Activated T-cell treated with anti-CD3 and anti-CD28 coated beads for 1 hour (primary cell): ENCODE data around the gene RADIL.

ENCODE experiments used
- DNase-seq: peaks from one replicate; pipeline ENCODE4 v3.0.0-alpha.2; 2020; ENCODE audit warnings: low read depth

The RADIL gene

DNA sequence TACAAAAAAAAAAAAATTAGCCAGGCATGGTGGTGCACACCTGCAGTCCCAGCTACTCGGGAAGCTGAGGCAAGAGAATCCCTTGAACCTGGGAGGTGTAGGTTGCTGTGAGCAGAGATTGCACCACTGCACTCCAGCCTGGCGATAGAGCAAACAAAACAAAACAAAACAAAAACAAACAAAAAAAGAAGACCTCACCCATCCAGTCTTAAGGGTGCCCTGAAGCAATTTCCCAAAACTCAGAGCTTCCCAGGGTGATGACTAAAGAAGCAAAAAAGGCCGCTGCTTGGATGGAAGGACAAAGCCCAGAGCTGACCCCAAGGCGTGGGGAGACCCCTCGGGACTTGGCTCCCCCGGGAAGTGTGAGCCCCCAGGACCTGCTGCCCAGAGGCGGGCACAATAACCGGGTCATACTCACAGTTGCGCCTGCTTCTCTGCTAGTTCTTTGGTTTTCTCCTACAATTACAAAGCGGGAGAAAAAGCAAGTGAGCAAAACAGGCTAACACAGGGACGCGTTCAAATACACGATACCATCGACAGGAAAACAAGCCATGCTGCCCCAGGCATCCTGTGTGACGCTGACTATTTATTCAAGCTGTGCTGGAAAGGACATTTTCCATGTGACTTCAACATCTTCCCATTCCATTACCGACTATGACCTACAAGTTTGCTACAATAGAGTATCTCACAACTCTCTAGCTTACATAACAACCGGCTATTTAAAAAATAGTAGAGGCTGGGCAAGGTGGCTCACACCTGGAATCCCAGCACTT is 51.6 kb downstream of the RADIL start:
- DNase-seq = no peak

- peak; percentile 32 for DNase-seq
These were observed 53.3 kb downstream of the RADIL start for GRCh38 chr7:4830176-4830575.

DNA sequence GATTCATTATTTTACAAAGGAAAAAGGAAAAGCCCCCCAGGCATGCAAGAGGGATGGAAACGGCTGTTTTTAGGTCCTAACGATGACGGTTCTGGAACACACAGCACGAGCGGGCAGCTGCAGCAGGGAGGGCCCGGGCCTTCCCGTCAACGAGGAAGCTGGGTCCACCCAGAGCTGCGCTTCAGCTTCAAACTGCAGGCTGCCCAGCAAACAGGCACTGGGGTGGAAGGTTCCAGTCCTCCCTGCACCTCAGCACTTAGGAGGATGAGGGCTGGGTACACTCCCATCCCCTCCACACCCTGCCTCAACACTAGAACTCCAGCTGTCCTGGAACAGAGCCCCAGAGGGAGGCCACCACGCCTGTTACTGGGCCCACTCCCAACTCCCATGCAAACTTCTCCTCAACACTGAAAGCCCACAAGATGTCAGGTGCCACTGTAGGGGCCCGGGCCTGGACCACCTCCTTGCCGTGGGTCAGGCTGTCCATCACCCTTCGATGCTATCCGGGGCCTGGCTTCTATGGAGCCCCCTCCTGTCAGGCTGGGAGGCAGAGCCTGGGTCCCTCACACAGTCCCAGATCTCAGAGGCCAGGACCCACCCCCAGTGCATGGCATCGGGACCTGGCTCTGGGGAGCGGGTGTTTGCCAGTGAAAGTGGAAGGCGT is 54.7 kb downstream of the RADIL start:
- DNase-seq = no peak

DNA sequence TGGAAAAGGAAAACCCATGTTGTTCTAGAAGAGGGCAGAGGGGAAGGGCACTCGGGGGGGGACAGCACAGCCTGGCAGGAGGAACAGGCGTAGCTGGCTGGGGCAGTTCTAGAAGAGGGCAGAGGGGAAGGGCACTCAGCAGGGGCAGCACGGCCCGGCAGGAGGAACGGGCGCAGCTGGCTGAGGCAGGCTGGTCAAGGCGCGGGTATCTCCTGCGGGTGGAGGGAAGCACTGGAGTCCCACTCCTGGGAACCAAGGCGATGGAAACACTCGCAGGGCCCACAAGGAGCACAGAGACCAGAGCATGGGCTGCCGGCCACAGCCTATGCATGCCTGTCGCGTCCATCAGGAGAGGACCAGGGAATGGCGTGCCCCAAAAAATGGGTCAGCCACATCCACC is 58.4 kb downstream of the RADIL start:
- DNase-seq = no peak

GRCh38 chr7:4824120-4824775 is 59.3 kb downstream of the RADIL start:
- no peak for DNase-seq

GRCh38 chr7:4823441-4824119 is 59.9 kb downstream of the RADIL start:
- DNase-seq = no peak

GRCh38 chr7:4822677-4823076 is 60.8 kb downstream of the RADIL start:
- DNase-seq = no peak

- DNase-seq = no peak
These were observed 62.5 kb downstream of the RADIL start for GRCh38 chr7:4820967-4821471.

DNA sequence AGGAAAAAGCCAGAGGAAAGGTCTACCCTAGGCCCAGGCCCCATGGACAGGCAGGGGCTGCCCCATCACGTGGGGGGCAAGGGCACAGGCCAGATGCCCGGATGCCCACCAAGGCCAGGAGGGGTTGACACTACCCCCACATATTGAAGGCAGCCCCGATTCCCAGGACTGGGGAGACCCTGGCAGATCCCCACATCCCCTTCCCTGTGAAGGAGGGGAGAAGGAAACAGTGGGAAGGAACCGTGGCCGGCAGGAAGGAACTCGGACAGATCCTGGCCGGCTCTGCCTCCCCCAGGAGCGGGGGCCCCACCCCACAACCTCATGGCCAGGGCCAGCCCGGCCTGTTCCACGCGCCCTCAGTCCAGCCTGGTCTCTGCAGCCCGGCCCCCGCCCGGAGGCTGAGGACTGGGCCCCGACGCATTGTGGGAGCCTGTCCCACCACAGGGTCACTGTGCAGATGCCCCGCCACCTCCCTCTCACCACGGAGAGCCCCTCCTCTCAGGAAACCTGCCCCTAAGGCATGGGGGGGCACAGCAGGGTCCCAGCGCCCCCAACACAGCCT is 63.0 kb downstream of the RADIL start:
- no peak for DNase-seq

- no peak for DNase-seq
These were observed 63.7 kb downstream of the RADIL start for GRCh38 chr7:4819560-4820404.

DNA sequence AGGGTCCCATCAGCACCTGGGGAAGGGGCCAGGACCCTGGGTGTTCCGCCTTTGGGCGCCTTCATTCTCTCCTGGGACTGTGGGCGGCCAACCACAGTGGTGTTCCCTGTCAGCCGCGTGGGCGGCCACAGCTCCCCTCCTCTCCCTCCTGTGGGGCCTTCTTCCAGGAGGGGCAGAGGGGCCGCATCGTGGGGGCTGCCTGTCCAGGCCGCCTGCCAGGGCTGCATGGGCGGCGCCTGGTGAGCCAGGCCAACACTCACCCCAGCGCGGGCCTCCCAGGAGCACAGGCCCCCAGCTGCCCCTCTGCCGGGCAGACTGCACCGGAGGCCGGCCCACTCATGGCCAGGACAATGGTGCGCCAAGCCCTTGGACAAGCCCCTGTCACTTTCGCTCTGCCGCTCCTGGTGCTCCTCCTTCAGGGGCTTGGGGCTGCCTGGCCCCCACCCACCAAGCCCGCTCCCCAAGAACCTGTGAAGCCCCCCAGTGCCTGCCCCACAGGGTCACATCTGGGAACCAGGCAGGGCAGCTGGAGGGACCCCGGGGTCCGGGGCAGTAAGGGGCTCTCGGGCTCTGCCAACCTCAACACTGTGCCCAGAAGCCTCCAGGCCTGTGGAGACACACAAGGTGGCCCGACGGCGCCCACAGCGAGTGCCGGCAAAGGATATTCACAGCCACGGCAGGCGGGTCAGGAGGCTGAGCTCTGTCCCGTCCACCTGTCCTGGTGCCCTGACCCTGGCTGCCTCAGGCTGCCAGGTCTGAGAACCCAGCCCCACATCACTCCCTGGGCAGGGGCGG is 65.3 kb downstream of the RADIL start:
- no peak for DNase-seq

- DNase-seq = no peak
These were observed 66.2 kb downstream of the RADIL start for GRCh38 chr7:4817178-4817901.

- no peak for DNase-seq
These were observed 67.0 kb downstream of the RADIL start for GRCh38 chr7:4816419-4817080.

DNA sequence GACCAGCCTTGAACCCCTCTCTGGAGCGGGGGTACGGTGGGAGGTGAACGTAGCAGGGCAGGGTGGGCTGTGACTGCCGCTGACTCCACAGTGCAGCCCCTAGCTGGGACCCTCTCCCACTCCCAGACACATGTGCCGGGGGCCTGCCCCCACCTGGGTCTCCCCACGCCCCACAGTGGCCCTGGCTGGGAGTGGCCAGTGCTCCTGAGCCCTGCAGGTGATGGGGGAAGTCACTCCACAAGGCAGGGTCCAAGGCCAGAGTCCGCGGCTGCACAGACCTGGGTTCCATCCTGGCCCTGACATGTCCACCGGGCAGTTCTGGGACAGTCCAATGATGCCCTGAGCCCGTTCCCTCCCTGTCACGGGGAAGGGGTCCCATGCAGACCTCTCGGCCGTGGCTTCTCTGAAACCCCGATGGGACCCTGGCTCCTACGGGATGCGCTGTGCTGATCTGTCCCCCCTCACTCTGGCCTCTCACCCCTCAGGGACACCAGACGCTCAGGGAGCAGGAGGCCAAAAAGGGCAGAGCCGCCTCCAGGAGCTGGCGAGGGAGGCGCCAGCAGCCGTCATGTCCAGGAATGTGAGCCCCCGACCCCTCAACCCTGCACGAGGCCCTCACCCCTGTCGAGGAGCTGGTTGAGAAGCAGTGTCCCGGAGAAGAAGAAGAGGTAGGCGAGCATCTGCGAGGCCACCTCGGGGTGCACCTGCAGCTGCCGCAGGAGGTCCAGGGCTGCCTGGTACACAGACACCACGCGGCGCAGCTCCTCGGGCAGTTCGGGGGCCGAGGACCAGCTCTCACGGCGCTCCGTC is 67.7 kb downstream of the RADIL start:
- no peak for DNase-seq

- DNase-seq = no peak
These were observed 68.4 kb downstream of the RADIL start for GRCh38 chr7:4815121-4815520.

DNA sequence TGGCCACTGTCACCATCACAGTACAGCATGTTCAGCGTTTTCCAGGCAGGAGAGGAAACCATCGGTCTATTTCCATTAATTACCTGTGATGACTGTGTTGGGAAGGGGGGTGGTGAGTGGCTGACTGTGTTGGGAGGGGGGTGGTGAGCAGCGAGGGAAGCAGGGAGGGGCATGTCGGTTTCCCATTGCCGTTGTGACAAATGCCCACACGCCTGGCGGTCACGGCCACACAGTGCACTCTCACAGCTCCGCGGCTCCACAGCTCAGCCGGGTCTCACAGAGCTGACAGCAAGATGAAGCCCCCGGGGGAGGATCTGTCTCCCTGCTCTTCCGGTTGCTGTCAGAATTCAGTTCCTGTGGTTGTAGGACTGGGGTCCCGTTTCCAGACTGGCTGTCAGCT is 69.1 kb downstream of the RADIL start:
- DNase-seq = no peak

- DNase-seq = no peak
These were observed 73.8 kb downstream of the RADIL start for GRCh38 chr7:4809666-4810065.

DNA sequence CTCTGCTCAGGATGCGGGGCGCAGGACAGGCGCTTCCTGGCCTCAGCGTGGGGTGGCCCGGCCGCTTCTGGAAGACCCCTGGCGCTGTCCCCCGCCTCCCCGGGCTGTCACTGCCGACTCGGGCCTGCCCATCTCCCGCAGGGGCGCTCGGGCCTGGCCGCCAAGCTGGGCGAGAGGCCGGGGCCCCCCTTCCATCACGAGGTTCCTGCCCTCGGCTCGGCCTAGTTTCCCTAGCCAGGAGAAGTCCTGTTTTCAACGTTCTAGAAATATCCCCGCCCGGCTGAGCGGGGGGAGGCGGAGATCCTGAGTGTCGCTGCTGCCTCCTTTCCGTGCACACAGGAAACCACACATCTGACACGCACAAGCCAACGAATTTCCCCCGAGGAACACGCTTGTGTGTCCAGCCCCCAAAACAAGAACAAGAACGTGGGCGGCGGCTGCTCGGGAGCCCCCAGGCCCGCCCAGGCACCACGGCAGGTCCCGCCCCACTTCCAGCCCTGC is 74.4 kb downstream of the RADIL start:
- peak; percentile 14 for DNase-seq
